Stimulated activated CD4-positive, alpha-beta T cell treated with anti-CD3 and anti-CD28 coated beads, Interleukin-12 subunit alpha, Interleukin-12 subunit beta, amount 100 ng/mL, for 48 hours (primary cell): Measurements from ENCODE around the gene CMTR1.
A peak's percentile ranks its signal among the peaks of the same experiment; 100 is the strongest.
"Not testable (repeated sequence)": the region's sequence is repeated elsewhere in the genome, so short reads cannot be mapped to it uniquely, and the experiment has no call there.

Experiments
- DNase-seq, 3 donors: peaks; one replicate each; pipeline ENCODE4 v3.0.0-alpha.2; 2020; ENCODE audit warnings: low read depth in 2 of 3, low spot score in 1 of 3

Gene CMTR1

DNA sequence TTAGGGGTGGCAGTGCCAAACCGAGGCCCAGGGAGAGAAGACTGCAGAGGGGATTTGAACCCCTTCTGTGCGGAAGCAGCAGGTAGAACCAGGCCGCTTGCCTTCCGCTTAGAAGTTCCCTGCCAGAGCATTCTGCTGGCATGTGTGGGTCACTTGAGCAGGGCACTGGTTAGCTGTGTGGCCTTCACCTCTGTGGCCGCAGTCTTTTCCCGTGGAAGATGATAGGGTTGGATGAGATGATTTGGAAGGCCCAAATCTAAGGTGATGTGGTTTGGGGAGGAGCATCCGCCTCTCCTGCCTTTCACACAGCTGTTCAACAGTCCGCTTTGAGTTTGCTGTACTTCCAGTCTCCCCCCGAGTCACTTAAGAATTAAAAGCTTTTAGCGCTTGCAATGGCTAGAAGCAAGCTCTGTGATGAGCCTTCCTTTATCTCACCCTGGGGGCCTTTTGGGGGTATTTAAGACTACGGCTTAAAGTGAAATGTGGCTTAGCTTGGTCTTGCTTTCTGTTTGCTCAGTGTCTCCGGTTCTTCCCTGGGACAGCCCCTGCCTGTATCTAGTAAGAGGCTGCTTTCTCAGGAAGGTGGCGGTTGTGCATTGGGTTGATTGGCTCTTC, 743 bp downstream of the CMTR1 start:
- DNase-seq: peak; percentile 37 to 51 (median 40)

- no peak for DNase-seq
Observed at GRCh38 chr6:37435373-37435772, 2.4 kb downstream of the CMTR1 start.

DNA sequence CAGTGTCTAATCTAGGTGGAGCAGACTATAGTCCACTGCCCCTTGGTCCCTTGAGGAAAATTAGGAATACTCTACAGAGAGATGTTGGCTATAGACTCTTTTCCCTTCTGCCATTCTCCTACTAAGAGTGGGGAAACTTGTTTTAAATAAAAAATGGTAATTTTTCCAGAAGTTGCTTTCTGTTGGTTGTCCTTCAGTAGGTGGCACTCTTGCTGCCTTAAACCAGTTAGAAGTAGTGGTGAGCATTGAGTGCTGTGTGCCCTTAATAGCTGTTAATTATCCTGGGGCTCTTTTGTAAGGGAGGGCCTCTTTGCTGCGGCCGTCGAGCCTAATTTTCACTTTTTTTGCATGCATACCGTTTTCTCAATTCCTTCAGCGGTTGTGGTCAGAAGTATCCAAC, 2.8 kb downstream of the CMTR1 start:
- DNase-seq: no peak

GRCh38 chr6:37438930-37439329, 5.9 kb downstream of the CMTR1 start:
- DNase-seq: no peak

- no peak for DNase-seq
Observed at GRCh38 chr6:37441651-37442050, 8.6 kb downstream of the CMTR1 start.

DNA sequence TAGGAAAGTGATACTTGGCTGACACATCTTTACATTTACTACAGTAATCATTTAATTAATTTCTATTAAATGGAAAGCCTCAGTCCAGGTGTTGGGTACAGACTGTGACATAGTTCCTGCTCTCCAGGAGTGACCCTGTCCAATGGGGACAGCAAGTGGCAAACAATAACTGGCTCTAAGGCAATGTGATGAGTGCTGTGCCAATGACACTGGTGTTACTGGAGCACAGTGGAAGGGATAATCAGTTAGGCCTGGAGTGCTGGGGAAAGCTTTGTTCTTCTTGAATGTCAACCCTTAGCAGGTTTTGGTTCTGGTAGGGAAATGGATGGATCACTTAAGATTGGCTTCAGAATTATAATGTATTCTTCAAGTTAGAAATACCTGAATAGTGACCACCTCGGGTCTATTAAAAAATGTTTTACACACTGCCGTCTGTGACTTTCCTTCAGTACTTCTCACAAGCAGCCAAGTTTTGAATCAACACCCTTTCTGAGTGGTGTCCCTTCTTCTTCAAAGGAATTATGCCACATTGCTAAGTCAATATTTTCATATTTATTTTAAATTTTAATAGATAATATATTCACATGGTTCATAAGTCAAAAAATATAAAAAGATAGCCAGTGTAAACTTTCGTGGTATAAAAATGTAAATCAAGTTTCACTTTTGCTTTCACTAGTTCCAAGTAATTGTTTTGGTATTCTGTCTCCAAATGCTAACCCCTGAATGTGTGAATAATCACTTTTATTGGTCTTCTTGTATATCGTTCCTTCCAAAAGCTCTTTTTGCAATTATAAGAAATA, 9.6 kb downstream of the CMTR1 start:
- no peak for DNase-seq

DNA sequence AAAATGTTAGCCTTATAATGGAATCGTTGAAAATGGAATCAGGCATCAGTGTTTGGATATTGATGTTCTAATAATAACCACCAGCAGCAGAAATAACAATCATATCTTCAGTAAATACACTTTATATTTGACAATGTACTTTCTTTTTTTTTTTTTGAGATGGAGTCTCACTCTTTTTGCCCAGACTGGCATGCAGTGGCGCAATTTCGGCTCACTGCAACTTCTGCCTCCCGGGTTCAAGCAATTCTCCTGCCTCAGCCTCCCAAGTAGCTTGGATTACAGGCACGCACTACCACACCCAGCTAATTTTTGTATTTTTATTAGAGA, 10.2 kb downstream of the CMTR1 start:
- not testable (repeated sequence) for DNase-seq

GRCh38 chr6:37449984-37450383, 17.0 kb downstream of the CMTR1 start:
- DNase-seq: no peak

GRCh38 chr6:37451441-37452193, 18.6 kb downstream of the CMTR1 start:
- DNase-seq: no peak

GRCh38 chr6:37452522-37452921, 19.5 kb downstream of the CMTR1 start:
- DNase-seq: no peak

- DNase-seq: no peak
Observed at GRCh38 chr6:37454420-37455140, 21.6 kb downstream of the CMTR1 start.

GRCh38 chr6:37456126-37456525, 23.1 kb downstream of the CMTR1 start:
- DNase-seq: no peak

GRCh38 chr6:37456816-37457560, 24.0 kb downstream of the CMTR1 start:
- no peak for DNase-seq

GRCh38 chr6:37459981-37460800, 27.2 kb downstream of the CMTR1 start:
- no peak for DNase-seq

GRCh38 chr6:37460805-37461204, 27.8 kb downstream of the CMTR1 start:
- DNase-seq: no peak

GRCh38 chr6:37463110-37463509, 30.1 kb downstream of the CMTR1 start:
- no peak for DNase-seq

- DNase-seq: no peak
Observed at GRCh38 chr6:37467718-37468117, 34.7 kb downstream of the CMTR1 start.

DNA sequence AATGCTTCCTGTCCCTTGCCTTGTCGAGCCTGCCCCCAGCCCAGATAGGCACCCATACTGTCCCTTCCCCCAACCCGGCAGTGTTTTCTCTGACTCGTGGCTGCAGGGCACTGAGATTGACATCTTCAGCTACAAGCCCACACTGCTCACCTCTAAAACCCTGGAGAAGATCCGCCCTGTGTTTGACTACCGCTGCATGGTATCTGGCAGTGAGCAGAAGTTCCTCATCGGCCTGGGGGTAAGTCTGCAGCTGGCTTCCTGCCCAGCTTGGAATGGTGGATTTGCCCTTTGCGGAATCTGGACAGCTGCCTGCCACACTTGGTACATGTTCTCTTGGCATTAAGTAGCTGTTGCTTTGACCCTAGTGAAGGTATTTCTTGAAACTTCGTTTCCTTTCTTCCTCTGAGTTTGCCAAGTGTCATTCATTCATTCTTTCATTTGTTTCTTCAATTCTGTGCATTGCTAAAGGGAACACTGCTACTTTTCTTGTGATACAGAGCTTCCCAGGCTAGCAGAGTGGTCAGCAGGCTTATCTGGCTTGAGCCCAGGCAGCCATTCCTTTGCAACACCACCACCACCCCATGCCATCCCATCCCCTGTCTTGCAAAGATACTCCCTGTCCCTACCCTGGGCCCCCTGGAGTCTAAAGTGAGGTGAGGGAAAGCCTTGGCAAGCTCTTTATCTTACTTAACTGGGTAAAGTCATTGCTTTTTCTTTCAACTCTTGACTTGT, 40.5 kb downstream of the CMTR1 start:
- no peak for DNase-seq

DNA sequence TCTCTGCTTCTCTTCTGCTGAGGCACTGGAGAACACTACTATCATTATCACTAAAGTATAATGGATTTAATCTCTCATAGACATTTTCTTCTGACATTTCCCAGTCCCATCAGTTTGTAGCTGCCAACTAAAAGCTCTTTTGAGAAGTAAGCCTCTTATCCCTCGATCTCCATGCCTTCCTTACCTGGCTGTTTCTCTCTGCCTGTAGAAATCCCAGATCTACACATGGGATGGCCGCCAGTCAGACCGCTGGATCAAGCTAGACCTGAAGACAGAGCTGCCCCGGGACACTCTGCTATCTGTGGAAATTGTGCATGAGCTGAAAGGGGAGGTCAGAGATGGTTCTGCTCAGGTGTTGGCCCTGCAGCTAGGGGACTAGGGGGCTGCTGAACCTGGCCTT, 41.3 kb downstream of the CMTR1 start:
- no peak for DNase-seq
